ENCODE measurements around the gene SLC45A1.

The SLC45A1 gene

DNA sequence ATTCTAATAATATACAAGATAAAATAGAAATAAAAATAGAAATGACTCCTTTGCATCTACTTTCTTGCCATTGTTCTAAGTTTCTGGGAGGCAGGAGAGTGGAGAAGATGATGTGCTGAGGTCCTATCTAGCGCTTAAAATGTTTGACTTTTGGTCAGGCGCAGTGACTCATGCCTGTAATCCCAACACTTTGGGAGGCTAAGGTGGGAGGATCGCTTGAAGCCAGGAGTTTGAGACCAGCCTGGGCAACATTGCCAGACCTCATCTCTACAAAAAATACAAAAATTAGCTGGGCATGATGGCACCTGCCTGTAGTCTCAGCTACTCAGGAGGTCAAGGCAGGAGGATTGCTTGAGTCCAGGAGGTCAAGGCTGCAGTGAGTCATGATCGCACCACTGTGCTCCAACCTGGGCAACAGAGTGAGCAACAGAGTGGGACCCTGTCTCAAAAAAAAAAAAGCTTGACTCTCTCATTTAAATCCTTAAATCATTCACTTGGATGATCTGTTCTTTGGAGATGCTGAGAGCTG, 24.2 kb upstream of the SLC45A1 start:
- TF ChIP-seq, protein P1, sequence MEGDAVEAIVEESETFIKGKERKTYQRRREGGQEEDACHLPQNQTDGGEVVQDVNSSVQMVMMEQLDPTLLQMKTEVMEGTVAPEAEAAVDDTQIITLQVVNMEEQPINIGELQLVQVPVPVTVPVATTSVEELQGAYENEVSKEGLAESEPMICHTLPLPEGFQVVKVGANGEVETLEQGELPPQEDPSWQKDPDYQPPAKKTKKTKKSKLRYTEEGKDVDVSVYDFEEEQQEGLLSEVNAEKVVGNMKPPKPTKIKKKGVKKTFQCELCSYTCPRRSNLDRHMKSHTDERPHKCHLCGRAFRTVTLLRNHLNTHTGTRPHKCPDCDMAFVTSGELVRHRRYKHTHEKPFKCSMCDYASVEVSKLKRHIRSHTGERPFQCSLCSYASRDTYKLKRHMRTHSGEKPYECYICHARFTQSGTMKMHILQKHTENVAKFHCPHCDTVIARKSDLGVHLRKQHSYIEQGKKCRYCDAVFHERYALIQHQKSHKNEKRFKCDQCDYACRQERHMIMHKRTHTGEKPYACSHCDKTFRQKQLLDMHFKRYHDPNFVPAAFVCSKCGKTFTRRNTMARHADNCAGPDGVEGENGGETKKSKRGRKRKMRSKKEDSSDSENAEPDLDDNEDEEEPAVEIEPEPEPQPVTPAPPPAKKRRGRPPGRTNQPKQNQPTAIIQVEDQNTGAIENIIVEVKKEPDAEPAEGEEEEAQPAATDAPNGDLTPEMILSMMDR (IDR thresholded peaks at IDR 0.05; ENCODE audit: borderline replicate concordance, control extremely low read depth, extremely low read depth, insufficient read depth, missing control alignments) = no peak
- no peak for DNase-seq (ENCODE audit: low spot score)
- in situ Hi-C loops (cut with MboI; ENCODE audit: low sequenced_read_pairs, unreplicated experiment) = no loop called here

DNA sequence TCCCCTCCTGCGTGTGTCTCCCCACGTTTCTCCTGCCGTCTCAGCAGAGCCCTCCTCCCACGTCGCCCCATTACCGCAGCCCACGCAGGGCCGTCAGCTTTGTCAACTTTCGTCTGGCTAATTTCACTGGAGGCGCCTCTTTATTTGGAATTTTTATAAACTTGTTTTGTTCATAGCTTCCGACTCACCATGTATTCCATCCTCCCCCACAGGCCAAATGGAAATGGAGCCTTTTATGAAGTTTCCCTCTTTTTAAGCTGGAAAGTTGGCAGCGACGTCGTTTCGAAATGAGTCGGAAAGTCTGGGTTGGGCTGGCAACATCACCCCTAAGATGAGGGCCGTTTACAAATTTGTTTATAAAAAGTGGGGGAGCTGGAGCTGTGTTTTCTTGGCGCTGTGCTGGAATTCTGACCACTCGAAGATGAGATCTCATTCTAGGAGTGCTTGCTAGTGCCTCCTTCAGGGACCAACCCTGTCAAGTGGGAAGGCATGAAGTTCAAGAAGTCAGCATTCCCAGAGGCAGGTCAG, 23.7 kb upstream of the SLC45A1 start:
- in situ Hi-C loops (cut with MboI; ENCODE audit: low sequenced_read_pairs, unreplicated experiment) = no loop called here
- DNase-seq (ENCODE audit: low spot score) = no peak
- TF ChIP-seq, protein P1 (IDR thresholded peaks at IDR 0.05; ENCODE audit: borderline replicate concordance, control extremely low read depth, extremely low read depth, insufficient read depth, missing control alignments) = no peak

DNA sequence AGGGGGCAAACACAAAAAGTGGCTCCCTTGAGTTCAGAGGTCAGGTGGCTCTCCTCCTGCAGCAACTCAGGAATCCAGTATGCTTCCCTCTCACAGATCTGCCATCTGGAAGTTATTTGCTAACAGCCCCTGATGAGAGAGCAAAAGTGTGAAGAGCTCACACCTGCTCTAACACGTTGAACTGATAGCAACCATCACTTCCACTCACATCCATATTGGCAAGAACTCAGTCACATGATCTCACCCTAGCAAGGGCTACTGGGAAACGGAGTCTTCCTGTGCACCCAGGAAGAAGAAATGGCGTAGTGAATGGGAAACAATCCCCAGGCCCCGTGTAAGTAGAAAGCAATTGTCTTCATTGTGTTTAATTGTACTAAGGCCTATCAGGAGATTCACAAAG, 20.7 kb upstream of the SLC45A1 start:
- in situ Hi-C loops (cut with MboI; ENCODE audit: low sequenced_read_pairs, unreplicated experiment) = no loop called here
- no peak for DNase-seq (ENCODE audit: low spot score)
- TF ChIP-seq, protein P1 (IDR thresholded peaks at IDR 0.05; ENCODE audit: borderline replicate concordance, control extremely low read depth, extremely low read depth, insufficient read depth, missing control alignments) = no peak

DNA sequence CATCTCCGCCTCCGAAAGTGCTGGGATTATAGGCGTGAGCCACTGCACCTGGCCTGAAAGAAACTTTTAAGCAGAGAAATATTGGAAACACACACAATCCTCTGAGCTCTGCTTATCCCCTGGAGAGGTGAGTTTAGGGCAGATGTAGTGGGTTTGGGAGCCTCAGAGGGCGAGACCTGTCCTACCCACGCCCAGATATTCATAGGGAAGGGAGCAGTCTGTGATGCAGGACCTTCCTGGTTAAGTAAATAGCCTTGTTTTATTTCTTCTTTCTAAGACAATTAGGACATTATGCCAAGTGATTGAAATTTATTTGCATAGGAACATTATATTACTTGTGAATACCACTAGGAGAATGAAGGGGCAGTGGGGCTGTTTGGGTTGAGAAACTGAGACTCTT, 18.0 kb upstream of the SLC45A1 start:
- DNase-seq (ENCODE audit: low spot score) = no peak
- TF ChIP-seq, protein P1 (IDR thresholded peaks at IDR 0.05; ENCODE audit: borderline replicate concordance, control extremely low read depth, extremely low read depth, insufficient read depth, missing control alignments) = no peak
- in situ Hi-C loops (cut with MboI; ENCODE audit: low sequenced_read_pairs, unreplicated experiment) = no loop called here

DNA sequence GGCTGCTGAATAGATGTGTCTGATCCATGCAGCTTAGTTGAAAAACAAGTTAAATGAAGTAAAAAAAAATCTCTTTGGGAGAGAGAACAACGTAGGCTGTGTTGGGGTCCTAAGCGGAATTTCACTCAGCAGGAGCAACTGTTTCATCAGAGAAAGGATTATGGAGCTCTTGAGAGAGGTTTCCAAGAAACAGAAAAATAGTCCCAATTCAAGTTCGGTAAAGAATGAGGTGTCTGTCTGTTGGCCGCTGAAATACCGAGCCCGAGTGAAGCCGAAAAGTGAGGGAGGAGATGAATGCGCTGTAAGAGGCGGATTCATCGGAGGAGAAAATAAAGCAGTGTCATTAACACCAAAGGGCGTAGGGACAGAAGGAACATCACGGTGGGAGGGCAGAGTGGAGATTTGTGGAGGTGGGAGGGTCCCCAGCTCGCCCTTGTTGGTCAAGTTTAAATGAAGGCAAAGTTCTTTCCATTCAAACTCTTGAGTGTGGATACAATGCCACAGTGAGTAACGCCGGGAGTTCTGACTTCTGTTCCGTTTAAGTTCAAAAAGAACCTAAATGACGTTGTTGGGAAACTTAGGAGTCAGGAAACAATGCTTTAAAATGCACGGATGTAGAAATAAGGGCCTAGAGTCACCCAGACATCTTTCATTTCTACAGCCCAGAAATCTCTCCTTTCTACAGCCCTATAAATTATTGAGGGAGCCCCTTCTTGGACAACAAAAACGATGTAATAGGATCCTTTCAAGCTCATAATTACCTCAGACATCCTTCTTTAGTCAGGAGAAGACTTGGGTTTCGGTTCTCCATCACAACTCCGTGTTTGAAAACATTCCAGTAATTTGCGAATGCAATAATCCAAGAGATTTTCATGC, 15.6 kb upstream of the SLC45A1 start:
- no peak for DNase-seq (ENCODE audit: low spot score)
- in situ Hi-C loops (cut with MboI; ENCODE audit: low sequenced_read_pairs, unreplicated experiment) = no loop called here

DNA sequence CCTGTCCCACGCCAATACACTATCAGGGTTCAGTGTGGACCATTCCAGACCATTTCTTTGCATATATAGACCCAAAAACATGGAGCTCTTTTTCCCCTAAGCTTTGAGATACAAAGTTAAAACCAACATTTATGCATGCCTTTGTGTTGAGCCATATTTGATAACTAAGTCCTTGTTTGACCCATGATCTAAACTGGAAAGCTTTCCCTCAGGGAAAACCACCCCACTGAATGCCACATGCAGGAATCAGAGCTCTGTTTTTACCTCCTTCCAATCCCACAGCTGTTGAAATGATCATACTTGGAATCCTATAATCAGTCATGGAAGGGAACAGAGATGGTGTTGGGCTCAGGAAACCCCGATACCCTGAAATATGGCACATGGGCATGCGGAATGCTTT, 14.8 kb upstream of the SLC45A1 start:
- TF ChIP-seq, protein P1 (IDR thresholded peaks at IDR 0.05; ENCODE audit: borderline replicate concordance, control extremely low read depth, extremely low read depth, insufficient read depth, missing control alignments) = no peak
- in situ Hi-C loops (cut with MboI; ENCODE audit: low sequenced_read_pairs, unreplicated experiment) = no loop called here
- no peak for DNase-seq (ENCODE audit: low spot score)

More for the DNA sequence above, 15.6 kb upstream of the SLC45A1 start:
- TF ChIP-seq, protein P1 (IDR thresholded peaks at IDR 0.05; ENCODE audit: borderline replicate concordance, control extremely low read depth, extremely low read depth, insufficient read depth, missing control alignments) = no peak

Measured in GM13976 (cell line).